ENCODE data around the gene YY1AP1.
"Not testable (repeated sequence)": the region's sequence is repeated elsewhere in the genome, so short reads cannot be mapped to it uniquely, and the experiment has no call there.

GRCh38 chr1:155718524-155719115 is 30.0 kb upstream of the YY1AP1 start:
- not testable (repeated sequence) for TF ChIP-seq CTCF (conservative IDR thresholded peaks at IDR 0.05; ENCODE audit: low read depth, low read length); EZH2 (IDR thresholded peaks at IDR 0.05; ENCODE audit: borderline replicate concordance, low read depth, low read length, poor library complexity, severe bottlenecking)

Measured in A673 (cell line).